Hematopoietic multipotent progenitor cell treated with erythropoietin and hydrocortisone succinate and interleukin-3 and kit ligand, for 15 days (in vitro differentiated cells): Measurements from ENCODE around the gene STAP2.
"Not testable (repeated sequence)": the region's sequence is repeated elsewhere in the genome, so short reads cannot be mapped to it uniquely, and the experiment has no call there.

ENCODE experiments used
- DNase-seq: peaks from one replicate; pipeline ENCODE4 v3.0.0-alpha.2; 2015; ENCODE audit warnings: low spot score

The STAP2 gene

DNA sequence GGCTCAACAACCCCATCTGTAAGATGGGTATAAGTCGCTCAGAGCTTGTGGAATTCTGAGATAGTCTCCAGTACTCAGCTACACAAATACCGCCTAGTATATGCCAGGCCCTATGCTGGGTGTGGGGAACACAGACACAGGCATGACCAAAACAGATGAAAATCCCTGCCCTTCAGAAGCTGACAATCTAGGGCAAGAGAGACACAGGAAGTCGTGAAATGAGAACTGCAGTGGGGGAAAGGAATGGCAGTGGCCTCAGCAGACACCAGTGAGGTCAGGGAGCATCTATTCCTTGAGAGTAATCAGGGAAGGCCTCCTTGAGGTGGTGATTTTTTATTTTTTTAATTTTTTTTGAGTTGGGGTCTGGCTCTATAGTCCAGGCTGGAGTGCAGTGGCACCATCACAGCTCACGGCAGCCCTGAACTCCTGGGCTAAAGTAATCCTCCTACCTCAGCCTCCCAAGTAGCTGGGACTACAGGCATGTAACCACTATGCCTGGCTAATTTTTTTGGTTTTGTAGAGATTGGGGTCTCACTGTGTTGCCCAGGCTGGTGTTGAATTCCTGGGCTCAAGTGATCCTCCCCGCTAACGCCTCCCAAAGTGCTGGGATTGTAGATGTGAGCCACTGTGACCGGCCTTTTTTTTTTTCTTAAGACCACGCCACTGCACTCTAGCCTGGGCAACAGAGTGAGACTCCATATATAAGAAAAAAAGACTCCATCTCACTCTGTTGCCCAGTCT is 39.6 kb downstream of the STAP2 start:
- no peak for DNase-seq

DNA sequence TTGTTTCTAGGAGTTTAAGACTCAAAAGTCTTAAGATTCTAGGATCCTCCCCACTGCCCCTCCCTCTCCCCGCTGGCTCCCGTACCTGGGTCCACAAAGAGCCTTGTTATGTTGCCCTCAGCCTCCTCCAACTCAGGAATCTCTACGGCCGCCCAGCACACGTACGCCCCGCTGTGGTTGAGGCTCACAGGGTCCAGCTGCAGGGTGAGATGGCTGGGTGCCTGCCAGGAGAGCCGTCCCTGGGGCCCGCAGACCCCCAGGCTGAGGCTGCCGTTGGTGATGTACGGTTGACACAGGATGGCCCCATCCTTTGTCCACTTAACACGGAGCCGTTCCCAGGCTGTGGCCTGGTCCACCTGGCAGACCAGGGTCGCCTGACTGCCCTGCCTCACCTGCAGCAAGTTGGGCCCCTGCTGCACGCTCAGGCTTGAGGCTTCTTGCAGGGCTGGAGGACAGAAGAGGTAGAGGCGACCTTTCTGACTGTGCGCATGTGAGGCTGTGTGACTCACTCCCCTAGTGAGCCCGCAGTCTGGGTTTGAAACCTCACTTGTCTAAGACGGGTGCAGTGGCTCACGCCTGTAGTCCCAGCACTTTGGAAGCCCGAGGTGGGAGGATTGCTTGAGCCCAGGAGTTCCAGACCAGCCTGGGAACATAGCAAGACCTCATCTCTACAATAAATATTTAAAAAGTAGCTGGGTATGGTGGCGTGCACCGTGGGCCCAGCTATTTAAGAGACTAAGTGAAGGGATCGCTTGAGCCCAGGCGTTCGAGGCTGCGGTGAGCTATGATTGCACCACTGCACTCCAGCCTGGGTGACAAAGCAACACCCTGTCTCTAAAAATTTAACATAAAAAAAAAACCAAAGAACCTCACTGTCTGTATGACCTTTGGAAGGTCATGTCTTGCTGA is 40.5 kb downstream of the STAP2 start:
- no peak for DNase-seq

DNA sequence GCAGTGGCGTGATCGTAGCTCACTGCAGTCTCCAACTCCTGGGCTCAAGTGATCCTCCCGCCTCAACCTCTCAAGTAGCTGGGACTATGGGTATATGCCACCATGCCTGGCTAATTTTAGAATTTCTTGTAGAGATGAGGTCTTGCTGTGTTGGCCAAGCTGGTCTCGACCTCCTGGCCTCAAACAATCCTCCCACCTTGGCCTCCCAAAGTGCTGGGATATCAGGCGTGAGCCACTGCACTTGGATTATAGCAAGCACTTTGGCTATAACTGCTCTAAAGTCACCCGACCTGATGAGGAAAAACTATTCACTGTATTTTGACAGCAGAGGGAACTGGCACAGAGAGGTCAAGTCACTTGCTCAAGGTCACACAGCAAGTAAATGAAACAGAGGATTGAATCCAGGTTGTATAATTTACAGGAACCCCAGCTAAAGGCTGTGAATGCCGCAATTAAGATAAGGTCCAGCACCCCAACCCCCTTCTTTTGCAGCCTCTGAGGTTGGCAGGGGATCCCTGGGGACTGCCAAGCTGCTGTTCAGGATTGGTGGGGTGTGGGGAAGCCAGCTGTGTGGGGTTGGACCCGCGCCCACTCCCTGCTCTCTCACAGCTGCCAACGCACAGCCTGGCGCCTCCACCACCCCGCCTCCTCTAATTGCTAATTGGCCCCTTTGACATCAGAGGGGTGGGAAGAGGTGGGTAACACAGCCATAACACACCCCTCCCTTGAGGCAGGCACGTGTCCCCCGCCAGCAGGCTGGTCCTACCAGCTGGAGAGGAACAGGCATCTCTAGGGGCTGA is 42.5 kb downstream of the STAP2 start:
- no peak for DNase-seq

DNA sequence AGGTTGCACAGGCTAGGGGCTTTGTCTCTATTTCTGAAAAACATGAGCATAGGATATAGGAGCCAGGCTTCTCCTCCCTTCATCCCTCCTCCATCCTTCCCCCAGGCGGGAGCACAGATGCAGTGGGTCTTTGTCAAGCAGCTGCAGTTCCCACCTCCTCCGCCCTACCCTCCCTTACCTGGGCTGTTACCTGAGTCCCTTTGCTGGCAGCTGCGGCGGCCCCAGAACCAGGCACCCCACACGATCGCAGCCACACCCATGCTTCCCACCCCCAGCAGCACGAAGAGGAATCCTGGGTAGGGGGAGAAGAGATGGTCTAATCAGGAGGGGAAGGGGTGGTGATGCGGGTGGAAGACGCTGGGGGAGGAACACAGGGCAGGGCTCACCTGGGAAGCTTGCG is 44.2 kb downstream of the STAP2 start:
- no peak for DNase-seq

DNA sequence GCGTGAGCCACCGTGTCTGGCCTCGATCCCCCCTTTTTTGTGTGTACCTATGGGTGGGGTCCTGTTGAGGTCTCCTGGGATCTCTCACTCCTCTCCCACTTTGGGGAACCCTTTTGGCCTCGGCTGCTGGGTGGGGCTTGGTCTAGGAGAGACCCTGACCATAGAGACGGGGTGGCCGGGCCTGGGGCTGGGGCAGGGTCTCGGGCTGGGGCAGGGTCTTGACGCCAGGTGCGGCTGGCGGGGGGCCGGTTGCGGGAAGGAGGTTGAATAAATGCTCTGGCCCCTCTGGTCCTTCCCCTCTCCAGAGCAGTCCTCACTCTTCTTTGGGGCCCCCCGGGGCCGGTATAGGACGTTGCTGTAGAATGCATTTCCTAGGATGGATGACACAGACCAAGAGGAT is 46.1 kb downstream of the STAP2 start:
- no peak for DNase-seq

DNA sequence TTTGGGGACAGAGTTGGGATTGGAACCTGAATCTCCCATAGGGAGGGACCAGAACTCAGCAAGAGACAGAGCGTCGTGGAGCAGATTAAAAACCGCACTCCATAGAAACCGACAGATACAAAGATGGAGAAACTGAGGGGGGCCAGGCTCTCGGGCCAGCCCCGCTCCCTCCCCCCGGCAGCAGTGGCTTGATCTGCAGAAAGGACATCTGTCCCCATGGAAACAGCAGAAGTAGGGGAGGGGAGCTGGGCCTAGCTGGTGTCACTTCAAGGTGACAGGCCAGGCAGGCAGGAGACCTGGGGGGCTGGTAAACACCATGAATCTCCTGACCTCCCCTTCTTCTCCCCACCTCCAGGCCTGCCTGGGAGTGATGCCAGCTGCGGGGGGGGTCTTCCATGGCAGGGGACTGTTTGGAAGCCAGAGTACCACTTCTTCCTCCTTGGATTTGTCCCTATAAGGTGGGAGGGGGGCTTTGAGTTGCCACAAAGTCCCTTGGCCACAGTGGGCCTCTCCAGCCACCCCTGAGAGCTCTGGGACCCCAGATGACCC is 47.4 kb downstream of the STAP2 start:
- DNase-seq, result no peak

DNA sequence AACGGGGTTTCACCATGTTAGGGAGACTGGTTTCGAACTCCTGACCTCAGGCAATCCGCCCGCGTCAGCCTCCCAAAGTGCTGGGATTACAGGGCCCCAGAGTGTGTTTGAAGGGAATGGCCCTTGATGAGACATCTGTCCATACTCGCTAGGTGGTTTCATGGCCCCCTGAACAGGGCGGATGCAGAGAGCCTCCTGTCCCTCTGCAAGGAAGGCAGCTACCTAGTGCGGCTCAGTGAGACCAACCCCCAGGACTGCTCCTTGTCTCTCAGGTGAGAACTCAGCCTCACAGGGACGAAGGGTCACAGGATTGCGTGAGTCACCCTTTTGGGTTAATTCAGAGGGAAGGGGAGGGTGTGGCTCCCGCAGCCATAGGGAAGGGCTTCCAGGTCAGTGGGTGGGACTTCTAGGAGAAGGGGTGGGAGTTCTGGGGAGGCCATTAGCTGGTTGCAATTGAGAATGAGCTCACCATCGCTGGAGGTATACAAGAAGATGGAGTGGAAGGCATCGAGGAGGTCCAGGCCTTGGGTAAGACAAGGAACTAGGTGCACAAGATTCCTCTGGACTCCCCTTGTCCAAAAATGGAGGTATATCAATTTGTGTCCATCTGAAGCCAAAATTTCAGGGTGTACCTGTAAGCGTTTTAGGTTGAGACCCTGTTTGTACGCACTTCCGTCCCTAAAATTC is 50.4 kb downstream of the STAP2 start:
- DNase-seq, result no peak

DNA sequence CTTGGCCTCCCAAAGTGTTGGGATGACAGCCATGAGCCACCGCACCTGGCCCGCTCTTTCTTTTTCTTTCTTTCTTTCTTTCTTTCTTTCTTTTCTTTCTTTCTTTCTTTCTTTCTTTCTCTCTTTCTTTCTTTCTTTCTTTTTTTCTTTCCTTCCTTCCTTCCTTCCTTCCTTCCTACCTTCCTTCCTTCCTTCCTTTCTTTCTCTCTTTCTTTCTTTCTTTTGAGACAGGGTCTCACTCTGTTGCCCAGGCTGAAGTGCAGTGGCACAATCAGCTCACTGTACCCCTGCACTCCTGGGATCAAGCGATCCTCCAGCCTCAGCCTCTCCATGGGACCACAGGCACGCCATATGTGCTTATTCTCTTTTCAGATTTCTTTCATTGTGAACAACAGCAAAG is 52.5 kb downstream of the STAP2 start:
- not testable (repeated sequence) for DNase-seq

DNA sequence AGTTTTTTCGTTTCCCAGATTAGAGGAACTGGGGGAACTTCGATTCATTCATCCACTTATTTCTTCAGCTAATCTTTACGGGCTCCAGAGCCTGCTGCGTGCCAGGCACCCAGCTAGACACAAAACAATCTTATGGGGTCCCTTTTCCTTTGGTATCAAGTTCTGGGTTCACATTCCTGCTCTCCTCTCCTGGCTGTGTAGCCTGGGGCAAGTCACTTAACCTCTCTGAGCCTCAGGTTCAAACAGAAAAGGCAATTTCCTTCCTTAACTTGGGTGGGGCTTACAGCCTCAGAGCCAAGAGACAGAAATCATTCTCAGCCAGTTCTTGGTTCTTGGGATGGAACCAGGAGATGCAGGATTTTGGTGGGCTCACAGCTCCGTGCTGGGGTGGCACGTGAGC is 53.7 kb downstream of the STAP2 start:
- DNase-seq, result no peak

DNA sequence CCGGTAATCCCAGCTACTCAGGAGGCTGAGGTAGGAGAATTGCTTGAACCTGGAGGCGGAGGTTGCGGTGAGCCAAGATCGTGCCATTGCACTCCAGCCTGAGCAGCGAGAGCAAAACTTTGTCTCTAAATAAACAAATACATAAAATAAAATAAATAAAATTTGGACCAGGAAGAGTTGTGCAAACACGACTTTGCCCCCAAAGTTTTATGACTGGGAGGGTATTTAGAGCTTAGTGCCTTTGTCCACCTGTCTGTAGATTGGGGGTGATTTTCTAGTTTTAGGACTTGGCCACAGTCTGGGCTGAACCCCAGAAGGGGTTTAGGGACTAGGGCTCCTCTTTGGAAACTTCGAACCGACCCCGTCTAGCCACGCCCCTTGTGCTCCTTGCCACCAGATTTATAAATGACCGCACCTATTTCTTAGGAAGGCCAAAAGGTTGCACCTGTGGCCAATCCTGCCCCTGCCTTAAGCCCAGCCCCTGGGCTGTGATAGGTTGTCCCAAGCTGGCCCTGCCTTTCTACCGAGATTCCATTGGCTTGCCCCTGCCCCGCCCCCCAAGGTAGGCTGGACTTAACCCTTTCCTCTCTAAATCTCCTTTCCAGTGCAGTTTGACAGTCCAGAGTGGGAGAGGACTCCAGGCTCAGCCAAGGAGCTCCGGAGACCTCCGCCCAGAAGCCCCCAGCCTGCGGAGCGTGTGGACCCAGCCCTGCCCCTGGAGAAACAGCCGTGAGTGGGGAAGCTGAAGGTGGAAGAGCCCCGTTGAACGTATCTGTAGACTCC is 54.3 kb downstream of the STAP2 start:
- DNase-seq, result no peak

DNA sequence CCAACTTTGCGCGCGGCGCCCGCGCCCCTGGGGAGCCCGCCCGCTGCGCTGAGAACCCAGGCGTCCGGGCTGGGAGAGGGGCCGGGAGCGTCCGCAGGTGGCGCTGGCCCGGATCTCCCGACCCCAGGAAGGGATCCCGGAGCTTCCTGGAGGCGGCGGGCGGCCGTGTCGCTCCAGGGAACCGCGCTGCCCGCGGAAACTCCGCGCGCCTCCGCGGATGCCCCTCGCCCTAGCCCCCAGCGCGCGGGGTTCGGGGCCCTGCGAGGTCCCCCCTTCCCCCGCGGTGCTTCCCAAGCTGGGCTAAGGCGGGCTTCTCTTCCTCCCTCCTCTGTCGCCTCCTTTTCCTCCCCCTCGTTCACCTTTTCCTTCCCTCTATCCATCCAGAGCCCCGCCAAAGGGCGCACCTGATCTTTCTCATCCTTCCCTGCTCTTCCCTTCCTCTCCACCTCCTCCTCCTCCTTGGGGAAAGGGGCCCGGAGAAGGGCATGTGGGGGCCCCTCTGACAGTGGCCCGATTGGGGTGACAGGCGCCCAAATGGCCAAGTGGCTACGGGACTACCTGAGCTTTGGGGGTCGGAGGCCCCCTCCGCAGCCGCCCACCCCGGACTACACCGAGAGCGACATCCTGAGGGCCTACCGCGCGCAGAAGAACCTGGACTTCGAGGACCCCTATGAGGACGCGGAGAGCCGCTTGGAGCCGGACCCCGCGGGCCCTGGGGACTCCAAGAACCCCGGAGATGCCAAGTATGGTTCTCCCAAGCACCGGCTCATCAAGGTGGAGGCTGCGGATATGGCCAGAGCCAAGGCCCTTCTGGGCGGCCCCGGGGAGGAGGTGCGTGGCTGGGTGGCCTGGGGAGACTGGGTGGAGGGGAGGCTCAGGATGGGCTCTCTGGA is 58.9 kb downstream of the STAP2 start:
- no peak for DNase-seq

DNA sequence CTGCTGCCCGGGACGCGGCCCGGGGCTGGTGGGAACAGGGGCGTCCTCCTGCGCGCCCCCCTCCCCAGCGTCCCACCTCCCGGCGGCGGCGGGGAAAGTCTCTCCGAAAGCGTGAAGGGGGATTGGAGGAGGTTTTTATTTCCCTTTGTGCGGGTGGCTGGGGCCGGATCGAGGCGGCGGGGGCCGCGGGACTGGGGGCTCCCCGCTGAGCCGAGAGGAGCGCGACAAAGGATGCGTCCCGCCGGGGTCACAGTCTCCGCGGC is 59.4 kb downstream of the STAP2 start:
- DNase-seq, result no peak

DNA sequence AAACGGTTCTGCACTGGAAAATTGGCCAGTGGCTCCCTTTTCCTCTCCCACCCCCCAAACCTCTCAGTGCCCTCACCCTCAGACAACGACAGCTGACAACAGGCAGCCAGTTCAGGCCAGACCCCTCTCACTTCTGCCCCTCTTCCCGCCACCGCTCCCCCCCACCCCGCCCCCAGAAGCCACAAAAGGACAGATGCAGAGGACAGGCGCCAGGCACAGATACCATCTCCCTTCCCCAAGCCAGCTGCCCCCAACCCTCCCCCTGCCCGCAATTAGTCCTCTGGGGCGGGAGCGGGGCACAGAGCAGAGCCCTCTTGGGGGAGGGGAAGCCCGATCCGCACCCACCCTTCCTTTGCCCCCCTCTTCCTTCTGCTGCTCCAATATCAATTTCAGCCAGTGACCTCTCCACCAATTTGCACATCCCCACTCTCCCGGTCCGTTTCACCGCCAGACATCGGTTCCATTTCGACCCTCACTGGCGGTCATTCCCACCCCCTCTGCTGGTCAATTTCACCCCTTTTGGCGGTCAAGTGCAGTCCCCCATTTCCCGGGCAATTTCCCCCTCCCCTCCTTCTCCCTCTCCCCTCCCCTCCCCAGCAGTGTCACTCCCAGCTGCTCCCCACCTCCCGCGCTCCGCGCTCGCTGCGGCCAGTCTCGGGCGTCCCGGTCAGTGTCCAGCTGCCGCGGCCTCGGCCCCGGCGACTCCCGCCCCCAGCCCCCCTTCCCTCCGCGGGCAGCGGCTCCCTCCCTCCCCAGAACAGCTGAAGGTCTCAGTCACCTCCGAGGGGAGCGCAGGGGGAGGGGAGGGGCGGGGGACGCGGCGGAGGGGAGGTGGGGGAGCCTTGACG is 60.0 kb downstream of the STAP2 start, which contains the start of gene SHD:
SHD (plus strand) TSS at position 848 of the 848 bp plus-strand sequence. CDS start 798 bp downstream, outside the sequence.
- DNase-seq, result no peak

DNA sequence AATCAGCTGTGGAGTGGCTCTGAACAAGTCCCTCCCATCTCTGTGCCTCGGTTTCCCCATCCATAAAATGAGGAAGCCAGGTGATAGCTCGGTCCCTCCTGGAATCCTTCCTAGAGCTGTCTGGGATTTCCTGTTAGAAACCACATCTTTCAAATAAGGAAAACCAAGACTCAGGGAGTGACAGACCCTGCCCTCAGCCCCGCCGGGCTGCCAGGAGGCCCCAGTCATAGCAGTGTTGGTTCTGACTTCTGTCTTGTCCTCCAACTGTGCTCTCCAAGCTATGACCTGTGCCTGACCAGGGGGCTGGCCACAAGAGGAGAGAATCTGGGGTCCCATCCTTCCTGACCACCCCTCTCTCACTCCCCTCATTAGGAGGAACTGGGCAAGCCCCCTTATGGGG is 60.6 kb downstream of the STAP2 start:
- no peak for DNase-seq

DNA sequence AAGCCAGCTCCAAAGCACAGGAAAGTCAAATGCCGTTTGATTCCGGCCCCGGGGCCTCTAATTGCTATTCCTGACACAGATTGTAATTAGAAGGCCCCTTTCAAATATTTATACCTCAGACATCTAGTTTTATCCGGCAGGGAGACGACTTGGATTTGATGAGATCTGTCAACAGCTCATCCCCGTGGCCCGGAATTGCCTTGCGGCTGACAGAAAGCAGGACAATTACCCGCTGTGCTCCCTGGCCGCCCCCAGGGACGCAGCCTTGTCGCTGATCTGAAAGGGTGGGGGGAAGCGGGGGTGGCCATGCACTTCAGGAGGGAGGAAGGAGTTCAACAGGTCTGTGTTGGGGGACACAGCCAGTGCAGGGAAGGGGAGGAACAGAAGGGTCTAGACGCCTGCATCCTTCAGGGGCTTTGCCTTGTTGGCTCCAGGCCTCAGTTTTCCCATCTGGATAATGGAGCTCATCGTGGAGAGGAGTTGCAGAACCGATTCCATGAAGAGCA is 61.4 kb downstream of the STAP2 start:
- DNase-seq, result no peak

DNA sequence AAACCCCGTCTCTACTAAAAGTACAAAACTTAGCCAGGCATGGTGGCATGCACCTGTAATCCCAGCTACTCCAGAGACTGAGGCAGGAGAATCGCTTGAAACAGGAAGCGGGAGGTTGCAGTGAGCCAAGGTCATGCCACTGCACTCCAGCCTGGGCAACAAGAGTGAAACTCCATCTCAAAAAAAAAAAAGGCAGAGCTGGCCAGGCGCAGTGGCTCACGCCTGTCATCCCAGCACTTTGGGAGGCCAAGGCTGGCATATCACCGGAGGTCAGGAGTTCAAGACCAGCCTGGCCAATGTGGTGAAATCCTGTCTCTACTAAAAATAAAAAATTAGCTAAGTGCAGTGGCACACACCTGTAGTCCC is 64.3 kb downstream of the STAP2 start:
- not testable (repeated sequence) for DNase-seq
